ENCODE measurements around the gene AGBL4.

Gene AGBL4

DNA sequence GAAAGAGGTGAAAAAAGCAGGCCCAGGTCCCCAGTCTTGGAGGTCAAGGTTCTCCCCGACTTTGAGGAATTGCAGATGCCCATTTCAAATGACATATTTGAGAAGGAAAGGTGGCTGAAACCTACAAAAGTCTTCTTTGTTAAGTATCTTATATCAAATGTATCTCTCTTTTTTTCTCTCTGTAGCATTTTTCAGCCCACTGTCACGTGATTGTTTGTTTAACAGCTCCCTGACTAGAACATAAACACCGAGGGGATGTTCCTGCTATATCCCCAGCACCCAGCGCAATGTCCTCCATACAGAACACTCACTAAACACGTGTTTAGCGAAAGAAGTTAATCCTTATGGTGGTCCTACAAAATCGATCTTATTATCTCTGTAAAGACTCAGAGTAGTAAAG, 1274.7 kb downstream of the AGBL4 start:
- no peak overlapping the region for H3K4me3 ChIP-seq (ENCODE audit: low read depth, low read length)
- TF ChIP-seq, protein P1, sequence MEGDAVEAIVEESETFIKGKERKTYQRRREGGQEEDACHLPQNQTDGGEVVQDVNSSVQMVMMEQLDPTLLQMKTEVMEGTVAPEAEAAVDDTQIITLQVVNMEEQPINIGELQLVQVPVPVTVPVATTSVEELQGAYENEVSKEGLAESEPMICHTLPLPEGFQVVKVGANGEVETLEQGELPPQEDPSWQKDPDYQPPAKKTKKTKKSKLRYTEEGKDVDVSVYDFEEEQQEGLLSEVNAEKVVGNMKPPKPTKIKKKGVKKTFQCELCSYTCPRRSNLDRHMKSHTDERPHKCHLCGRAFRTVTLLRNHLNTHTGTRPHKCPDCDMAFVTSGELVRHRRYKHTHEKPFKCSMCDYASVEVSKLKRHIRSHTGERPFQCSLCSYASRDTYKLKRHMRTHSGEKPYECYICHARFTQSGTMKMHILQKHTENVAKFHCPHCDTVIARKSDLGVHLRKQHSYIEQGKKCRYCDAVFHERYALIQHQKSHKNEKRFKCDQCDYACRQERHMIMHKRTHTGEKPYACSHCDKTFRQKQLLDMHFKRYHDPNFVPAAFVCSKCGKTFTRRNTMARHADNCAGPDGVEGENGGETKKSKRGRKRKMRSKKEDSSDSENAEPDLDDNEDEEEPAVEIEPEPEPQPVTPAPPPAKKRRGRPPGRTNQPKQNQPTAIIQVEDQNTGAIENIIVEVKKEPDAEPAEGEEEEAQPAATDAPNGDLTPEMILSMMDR (IDR thresholded peaks at IDR 0.05; ENCODE audit: low read depth, low read length, missing control alignments) = no peak
- DNase-seq (ENCODE audit: low read depth) = no peak

DNA sequence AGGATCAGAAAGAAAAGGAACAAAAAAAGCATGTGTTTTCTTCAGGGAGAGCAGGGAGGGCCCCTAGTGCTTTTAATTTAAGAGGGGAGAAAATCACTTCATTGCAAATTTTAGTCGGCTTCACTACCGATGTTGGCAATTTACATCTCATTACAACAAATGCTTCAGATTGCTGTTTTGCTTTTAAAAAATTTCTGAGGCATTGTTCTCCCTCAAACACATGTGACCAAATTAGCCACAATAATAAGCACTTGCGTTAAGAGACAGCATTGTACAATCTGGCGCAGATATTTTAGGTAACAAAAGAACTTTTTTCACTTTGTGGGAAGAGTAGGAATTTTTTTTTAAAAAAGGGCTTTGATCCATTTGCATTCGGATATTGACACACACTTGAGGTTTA, 1276.8 kb downstream of the AGBL4 start:
- TF ChIP-seq, protein P1 (IDR thresholded peaks at IDR 0.05; ENCODE audit: low read depth, low read length, missing control alignments) = no peak
- no peak overlapping the region for H3K4me3 ChIP-seq (ENCODE audit: low read depth, low read length)
- no peak for DNase-seq (ENCODE audit: low read depth)

DNA sequence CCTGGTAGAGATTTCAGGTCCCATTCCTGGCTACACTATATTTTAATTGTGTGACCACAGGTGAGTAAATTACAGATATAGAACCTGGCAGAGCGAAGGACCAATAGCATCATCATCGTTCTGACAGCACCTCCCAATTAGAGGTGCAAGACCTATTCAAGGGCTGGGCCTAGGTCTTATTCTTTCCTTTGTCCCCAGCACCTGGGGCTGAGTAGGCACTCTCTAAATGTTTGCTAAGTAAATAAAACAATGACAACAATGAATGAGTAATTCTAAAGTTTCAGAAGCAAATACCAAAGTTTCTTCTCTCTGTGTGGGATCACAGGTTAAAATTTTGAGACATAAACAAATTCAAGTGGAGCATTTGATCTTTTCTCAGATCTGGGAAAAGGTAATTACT, 1279.7 kb downstream of the AGBL4 start:
- H3K4me3 ChIP-seq (ENCODE audit: low read depth, low read length) = no peak overlapping the region
- TF ChIP-seq, protein P1 (IDR thresholded peaks at IDR 0.05; ENCODE audit: low read depth, low read length, missing control alignments) = no peak
- no peak for DNase-seq (ENCODE audit: low read depth)

DNA sequence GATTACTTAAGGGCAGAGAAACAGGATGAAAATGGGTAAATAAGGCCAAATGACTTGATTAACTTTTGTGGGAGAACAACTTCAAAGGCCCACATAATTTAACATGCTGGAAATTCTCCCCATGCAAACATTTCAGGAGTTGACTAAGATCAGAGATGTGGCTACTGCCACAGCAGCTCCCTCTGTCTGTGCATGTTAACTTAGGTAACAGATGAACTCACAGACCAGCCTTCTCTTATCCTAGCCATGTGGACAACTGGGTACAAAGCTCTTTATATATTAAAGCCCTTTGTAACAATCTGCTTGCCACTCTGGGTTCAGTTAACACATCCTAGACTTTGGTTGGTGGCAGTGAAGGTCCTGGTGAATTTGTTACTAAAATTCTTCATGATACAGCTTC, 1280.3 kb downstream of the AGBL4 start:
- no peak overlapping the region for H3K4me3 ChIP-seq (ENCODE audit: low read depth, low read length)
- TF ChIP-seq, protein P1 (IDR thresholded peaks at IDR 0.05; ENCODE audit: low read depth, low read length, missing control alignments) = no peak
- no peak for DNase-seq (ENCODE audit: low read depth)

DNA sequence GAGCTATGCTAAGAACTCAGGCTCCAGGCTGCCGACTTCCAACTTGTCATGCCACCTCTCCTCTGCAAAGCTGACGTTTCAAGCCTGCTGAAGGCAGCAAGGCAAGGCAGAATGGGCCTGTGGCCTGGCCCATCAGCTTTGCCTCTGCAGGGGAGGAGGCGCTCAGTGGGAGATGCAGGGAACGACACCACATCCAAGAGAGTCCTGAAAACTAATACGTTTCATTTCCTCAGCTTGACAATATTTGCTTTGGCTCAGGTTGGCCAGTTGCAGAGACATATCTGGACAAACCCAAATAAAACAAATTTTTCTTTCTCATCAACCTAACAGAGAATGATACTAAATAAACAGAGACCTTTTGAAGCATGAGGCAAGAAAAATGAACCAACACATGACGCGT, 1282.4 kb downstream of the AGBL4 start:
- no peak overlapping the region for H3K4me3 ChIP-seq (ENCODE audit: low read depth, low read length)
- TF ChIP-seq, protein P1 (IDR thresholded peaks at IDR 0.05; ENCODE audit: low read depth, low read length, missing control alignments) = no peak
- DNase-seq (ENCODE audit: low read depth) = no peak

DNA sequence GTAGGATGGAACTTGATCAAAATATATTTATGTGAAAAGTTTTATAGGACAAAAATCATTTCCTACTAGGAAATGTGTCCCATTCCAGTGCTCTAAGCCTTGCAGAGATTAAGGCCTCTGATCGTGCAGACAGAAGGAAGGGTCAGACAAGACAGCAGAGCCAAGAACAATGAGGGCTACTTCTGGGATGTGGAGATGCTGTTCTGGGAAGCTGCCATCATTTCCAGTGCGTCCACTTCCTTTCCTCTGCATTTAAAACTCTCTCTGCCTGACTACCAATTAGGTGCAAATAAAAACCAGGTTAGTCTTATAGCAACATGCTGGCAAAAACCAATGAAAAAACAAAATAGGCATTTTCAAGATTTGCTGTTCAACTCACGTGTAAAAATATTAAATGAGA, 1283.1 kb downstream of the AGBL4 start:
- TF ChIP-seq, protein P1 (IDR thresholded peaks at IDR 0.05; ENCODE audit: low read depth, low read length, missing control alignments) = no peak
- DNase-seq (ENCODE audit: low read depth) = no peak
- H3K4me3 ChIP-seq (ENCODE audit: low read depth, low read length) = no peak overlapping the region

DNA sequence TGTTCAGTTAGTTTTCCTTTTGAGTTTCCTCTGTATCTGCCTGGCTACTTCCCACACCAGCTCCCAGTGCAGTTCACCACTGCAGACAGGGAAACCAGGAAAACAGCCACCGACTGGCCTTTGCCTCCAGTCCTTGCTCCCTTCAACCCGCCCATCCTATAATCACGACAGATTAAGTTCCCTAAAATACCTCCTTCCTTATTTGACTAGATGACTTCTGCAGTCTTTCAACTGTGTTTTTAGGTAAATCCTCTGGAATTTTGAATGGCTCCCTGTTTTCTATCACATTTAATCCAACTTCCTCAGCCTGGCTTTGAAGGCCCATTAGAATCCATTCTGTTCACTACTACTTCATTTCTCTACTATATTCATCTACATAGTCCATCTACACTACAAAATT, 1284.7 kb downstream of the AGBL4 start:
- no peak overlapping the region for H3K4me3 ChIP-seq (ENCODE audit: low read depth, low read length)
- no peak for DNase-seq (ENCODE audit: low read depth)
- TF ChIP-seq, protein P1 (IDR thresholded peaks at IDR 0.05; ENCODE audit: low read depth, low read length, missing control alignments) = no peak
